ENCODE data around the gene SLC18A3. TPM values are rescaled to one million over a fixed set of nuclear protein-coding genes. Genes with fewer than 3 reads are reported as not detected.

SLC18A3 gene
- total RNA-seq, 4 donors from 2014 or later = not detected

DNA sequence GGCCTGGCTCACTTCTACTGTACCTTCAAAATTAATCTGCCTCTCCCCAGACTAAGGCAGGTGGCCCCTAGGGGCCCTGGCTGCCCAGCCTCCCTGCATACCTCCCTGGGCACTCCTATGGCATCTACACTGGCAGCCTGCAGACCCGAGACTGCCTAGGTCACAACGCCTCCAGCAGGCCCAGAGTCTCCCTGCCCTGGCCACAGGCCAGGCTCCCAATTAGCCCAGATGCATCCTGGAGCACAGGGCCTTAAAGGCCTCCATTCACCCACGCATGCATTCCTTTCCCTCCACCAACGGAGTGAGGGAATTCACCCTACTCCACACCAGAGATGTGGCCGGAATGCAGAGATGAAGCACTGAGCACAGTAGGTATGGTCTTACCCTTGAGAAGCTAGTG, 5.6 kb downstream of the SLC18A3 start:
- WGBS, 2 donors = 57 to 60% methylated on average over 5 of the region's 5 CpGs
- H3K36me3 ChIP-seq = no peaks in the 10 kb centered on the region
- no peaks in the 10 kb centered on the region for H3K9me3 ChIP-seq

DNA sequence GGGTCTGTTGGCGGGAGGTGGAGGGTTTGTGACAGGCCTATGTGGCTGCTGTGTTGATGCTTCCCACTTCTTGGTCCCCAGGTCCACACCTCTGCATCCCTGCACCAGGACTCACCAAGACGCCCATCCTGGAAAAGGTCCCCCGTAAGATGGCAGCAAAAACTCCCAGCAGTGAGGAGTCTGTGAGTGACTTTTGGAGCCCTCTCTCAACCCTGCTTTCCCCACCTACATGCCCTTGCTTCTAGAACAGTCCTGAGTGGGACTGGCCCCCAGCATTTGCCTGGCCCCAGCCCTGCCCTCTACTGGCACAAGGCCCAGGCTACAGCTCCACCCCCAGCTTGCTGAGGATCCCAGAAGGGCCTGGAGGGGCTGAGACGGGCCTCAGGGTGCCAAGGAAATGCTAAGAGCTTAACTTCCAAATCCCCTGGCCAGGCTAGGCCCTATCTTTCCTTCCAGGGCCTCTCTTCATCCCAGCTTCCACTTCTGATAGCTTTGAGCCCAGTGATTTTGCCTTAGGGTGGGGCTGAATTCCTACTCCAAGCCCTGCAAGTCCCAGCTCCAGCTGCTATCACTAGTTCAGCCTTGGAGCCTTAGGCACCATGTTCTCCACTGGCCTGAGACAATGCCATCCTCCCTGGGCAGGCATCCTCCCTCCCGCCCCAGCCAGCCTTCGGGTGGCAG, 6.5 kb downstream of the SLC18A3 start:
- H3K4me3 ChIP-seq (replicated peaks in 1 of 3) = no peak overlapping the region
- intact Hi-C loops (cut with DNase I) = no loop called here
- H3K9me3 ChIP-seq = no peaks in the 10 kb centered on the region
- no peaks in the 10 kb centered on the region for H3K4me1 ChIP-seq
- no peaks in the 10 kb centered on the region for H3K36me3 ChIP-seq
- TF ChIP-seq POLR2A (IDR thresholded peaks at IDR 0.05) = no peak
- TF ChIP-seq, protein P1, sequence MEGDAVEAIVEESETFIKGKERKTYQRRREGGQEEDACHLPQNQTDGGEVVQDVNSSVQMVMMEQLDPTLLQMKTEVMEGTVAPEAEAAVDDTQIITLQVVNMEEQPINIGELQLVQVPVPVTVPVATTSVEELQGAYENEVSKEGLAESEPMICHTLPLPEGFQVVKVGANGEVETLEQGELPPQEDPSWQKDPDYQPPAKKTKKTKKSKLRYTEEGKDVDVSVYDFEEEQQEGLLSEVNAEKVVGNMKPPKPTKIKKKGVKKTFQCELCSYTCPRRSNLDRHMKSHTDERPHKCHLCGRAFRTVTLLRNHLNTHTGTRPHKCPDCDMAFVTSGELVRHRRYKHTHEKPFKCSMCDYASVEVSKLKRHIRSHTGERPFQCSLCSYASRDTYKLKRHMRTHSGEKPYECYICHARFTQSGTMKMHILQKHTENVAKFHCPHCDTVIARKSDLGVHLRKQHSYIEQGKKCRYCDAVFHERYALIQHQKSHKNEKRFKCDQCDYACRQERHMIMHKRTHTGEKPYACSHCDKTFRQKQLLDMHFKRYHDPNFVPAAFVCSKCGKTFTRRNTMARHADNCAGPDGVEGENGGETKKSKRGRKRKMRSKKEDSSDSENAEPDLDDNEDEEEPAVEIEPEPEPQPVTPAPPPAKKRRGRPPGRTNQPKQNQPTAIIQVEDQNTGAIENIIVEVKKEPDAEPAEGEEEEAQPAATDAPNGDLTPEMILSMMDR (IDR thresholded peaks at IDR 0.05) = no peak
- WGBS, 2 donors = 70 to 74% methylated on average over 6 of the region's 6 CpGs
- peaks cover 17% of the 10 kb centered on the region for H3K27me3 ChIP-seq
- no peak for DNase-seq
- no peak overlapping the region for H3K27ac ChIP-seq

More for the DNA sequence above, 5.6 kb downstream of the SLC18A3 start:
- DNase-seq = no peak
- intact Hi-C loops (cut with DNase I) = no loop called here
- H3K27me3 ChIP-seq = peaks cover 25% of the 10 kb centered on the region
- TF ChIP-seq POLR2A (IDR thresholded peaks at IDR 0.05) = no peak
- TF ChIP-seq, protein P1 (IDR thresholded peaks at IDR 0.05) = no peak
- no peak overlapping the region for H3K27ac ChIP-seq
- peaks cover 3 to 5% of the 10 kb centered on the region in 2 donors for H3K4me1 ChIP-seq
- H3K4me3 ChIP-seq (replicated peaks in 1 of 3) = no peak overlapping the region

DNA sequence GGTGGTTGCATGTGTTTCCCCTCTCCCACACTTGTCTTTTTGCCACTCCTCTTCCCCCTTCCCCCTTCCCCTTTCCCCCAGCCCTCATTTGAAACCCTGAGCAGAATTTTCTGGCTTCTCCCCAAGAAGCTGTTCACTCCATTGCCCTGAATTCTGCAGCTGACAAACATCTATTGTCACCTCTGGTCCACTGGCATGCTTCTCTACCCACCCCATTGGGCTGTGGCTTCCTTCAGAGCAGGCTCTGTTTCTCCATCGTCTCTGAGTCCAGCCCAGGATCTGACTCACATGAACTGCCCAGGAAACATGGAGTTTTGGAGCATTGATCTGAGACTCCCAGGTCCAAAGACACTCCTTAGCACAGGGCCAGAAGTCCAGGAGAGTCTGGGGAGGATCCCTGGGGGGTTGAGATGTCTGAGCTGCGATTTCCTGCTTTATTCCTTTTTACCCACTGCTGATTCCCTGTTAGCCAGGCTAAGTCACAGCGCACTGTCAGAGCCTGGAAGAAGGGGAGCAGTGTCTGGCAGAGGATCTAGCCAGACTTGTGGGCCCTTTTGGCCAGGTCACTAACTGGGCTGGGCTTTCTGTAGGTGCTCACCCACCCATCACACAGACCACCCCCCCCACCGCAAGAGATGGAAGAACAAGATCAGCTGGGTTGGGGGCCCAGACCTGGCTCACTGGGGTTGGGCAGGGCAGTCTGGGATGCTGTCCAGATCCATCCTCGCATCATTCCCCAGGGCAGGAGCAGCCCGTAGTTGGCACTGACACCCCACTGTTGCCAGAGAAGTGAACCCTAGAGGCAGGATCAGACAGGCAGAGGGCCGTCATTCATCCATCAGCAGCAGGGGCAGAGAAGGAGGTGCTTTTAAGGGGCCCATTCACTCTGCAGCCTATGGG, 7.3 kb downstream of the SLC18A3 start:
- Histone ChIP-seq H3K27me3 (peaks cover 10% of the 10 kb centered on the region), H3K4me1 (no peaks in the 10 kb centered on the region), H3K9me3 (no peaks in the 10 kb centered on the region), H3K27ac (no peak overlapping the region), H3K4me3 (replicated peaks in 1 of 3) (no peak overlapping the region), H3K36me3 (no peaks in the 10 kb centered on the region)
- TF ChIP-seq, protein P1 (IDR thresholded peaks at IDR 0.05) = no peak
- TF ChIP-seq POLR2A (IDR thresholded peaks at IDR 0.05) = no peak
- 58 to 60% methylated on average over 3 to 7 of the region's 7 CpGs for WGBS, 2 donors
- intact Hi-C loops (cut with DNase I) = no loop called here
- DNase-seq = no peak

DNA sequence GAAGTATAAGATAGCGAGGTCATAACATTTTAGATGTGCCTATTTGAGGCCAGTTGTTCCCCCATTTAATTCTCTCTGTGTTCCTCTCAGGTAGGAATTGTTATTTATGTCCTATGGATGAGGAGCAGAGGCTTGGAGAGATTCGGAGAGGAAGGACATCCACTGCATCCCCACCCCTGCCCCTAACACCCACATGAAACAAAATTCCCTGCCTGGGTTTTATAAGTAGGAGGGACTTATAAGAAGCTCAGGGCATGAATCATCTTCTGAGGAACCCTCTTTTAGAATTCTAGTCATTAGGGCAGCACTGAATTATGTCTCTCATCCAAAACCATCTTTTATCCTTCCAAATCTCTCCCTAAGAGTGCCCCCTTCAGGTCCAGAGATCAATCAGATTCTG, 8.7 kb downstream of the SLC18A3 start:
- 69 to 87% methylated on average over 2 of the region's 2 CpGs for WGBS, 2 donors
- H3K4me3 ChIP-seq (replicated peaks in 1 of 3) = no peak overlapping the region
- TF ChIP-seq, protein P1 (IDR thresholded peaks at IDR 0.05) = no peak
- no peak for TF ChIP-seq POLR2A (IDR thresholded peaks at IDR 0.05)
- no peaks in the 10 kb centered on the region for H3K36me3 ChIP-seq
- H3K27me3 ChIP-seq = peaks cover 4% of the 10 kb centered on the region
- no peaks in the 10 kb centered on the region for H3K9me3 ChIP-seq
- no peak for DNase-seq
- no peak overlapping the region for H3K27ac ChIP-seq
- intact Hi-C loops (cut with DNase I) = no loop called here
- no peaks in the 10 kb centered on the region for H3K4me1 ChIP-seq

DNA sequence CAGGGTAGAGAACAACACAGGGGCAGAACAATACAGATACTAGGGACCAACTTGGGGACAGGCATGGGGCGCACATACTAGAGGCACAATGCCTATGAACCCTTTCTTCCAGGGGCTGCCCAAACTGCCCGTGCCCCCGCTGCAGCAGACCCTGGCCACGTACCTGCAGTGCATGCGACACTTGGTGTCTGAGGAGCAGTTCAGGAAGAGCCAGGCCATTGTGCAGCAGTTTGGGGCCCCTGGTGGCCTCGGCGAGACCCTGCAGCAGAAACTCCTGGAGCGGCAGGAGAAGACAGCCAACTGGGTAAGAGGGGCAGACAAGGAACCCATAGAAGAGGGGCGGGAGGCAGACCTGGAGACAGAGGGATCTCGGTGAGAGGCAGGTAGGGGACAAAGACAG, 9.5 kb downstream of the SLC18A3 start:
- Histone ChIP-seq H3K4me3 (replicated peaks in 1 of 3) (no peak overlapping the region), H3K27me3 (peaks cover 4% of the 10 kb centered on the region), H3K36me3 (no peaks in the 10 kb centered on the region), H3K9me3 (no peaks in the 10 kb centered on the region), H3K4me1 (no peaks in the 10 kb centered on the region), H3K27ac (no peak overlapping the region)
- intact Hi-C loops (cut with DNase I) = no loop called here
- 56 to 58% methylated on average over 9 to 10 of the region's 10 CpGs for WGBS, 2 donors
- TF ChIP-seq, protein P1 (IDR thresholded peaks at IDR 0.05) = no peak
- no peak for TF ChIP-seq POLR2A (IDR thresholded peaks at IDR 0.05)
- no peak for DNase-seq

Measured in thyroid gland (tissue), 4 donors.